GM12878 (cell line): ENCODE measurements around the gene PASK. TPM values are rescaled to one million over a fixed set of nuclear protein-coding genes. Genes with fewer than 3 reads are reported as not detected.

ENCODE experiments used
- CBFB ChIP-seq: IDR thresholded peaks from 2 replicates; pipeline ENCODE4 v1.6.1; 2016; ENCODE audit warnings: antibody characterized with exemption, low read depth
- CBX3 ChIP-seq: fragments of 200-600 bp; sonication (generic); IDR thresholded peaks from 2 replicates; pipeline ENCODE4 v1.6.1; 2016; ENCODE audit warnings: low read depth, borderline replicate concordance
- CBX5 ChIP-seq: sonication (generic); IDR thresholded peaks from 2 replicates; pipeline ENCODE4 v1.6.1; 2016; ENCODE audit warnings: low read depth, moderate library complexity, mild to moderate bottlenecking, inconsistent platforms
- CHD2 ChIP-seq: IDR thresholded peaks from 2 replicates; pipeline ENCODE4 v1.6.1; 2011; ENCODE audit warnings: low read depth, low read length, improper control_type of control experiment, borderline replicate concordance
- CREB1 ChIP-seq: IDR thresholded peaks from 2 replicates; pipeline ENCODE4 v1.6.1; 2012; ENCODE audit warnings: low read depth, mild to moderate bottlenecking, inconsistent platforms
- CREM ChIP-seq: IDR thresholded peaks from 2 replicates; pipeline ENCODE4 v1.6.1; 2014; ENCODE audit warnings: antibody characterized with exemption, low read depth
- DPF2 ChIP-seq: fragments of 450-650 bp; IDR thresholded peaks from 2 replicates; pipeline ENCODE4 v1.6.1; 2017; ENCODE audit warnings: mild to moderate bottlenecking
- EGR1 ChIP-seq, 2 experiments: IDR thresholded peaks; 1 replicate in 1 of 2; 2 replicates in 1 of 2; pipeline ENCODE4 v1.6.1; 2011 to 2012; ENCODE audit warnings: low read depth in 2 of 2, low read length in 2 of 2, borderline replicate concordance in 1 of 2, mild to moderate bottlenecking in 1 of 2, moderate library complexity in 1 of 2
- EP300 ChIP-seq, 2 experiments: fragments of 150-350 bp in 1 of 2; IDR thresholded peaks; 2 replicates each; pipeline ENCODE4 v1.6.1; 2011 to 2012; ENCODE audit warnings: low read depth in 2 of 2, low read length in 2 of 2, borderline replicate concordance in 1 of 2, improper control_type of control experiment in 1 of 2, inconsistent platforms in 1 of 2; ENCODE audit not compliant: control insufficient read depth in 1 of 2
- ESRRA ChIP-seq: IDR thresholded peaks from 2 replicates; pipeline ENCODE4 v1.6.1; 2012; ENCODE audit warnings: mild to moderate bottlenecking, low read length, improper control_type of control experiment
- EZH2 ChIP-seq: IDR thresholded peaks from 2 replicates; pipeline ENCODE4 v1.6.1; 2012; ENCODE audit warnings: low read depth, mild to moderate bottlenecking, control low read depth, inconsistent platforms, low read length, borderline replicate concordance; ENCODE audit not compliant: control insufficient read depth
- FOXM1 ChIP-seq: IDR thresholded peaks from 2 replicates; pipeline ENCODE4 v1.6.1; 2012; ENCODE audit warnings: low read depth, mild to moderate bottlenecking, inconsistent platforms, low read length, moderate library complexity
- PBX3 ChIP-seq: IDR thresholded peaks from 2 replicates; pipeline ENCODE4 v1.6.1; 2011; ENCODE audit warnings: mild to moderate bottlenecking, low read depth, low read length, moderate library complexity; ENCODE audit not compliant: insufficient replicate concordance
- POLR2AphosphoS2 ChIP-seq: IDR thresholded peaks from 2 replicates; pipeline ENCODE4 v1.6.1; 2011; ENCODE audit warnings: low read depth, mild to moderate bottlenecking, low read length, improper control_type of control experiment, moderate library complexity
- RAD51 ChIP-seq: fragments of 450-650 bp; IDR thresholded peaks from 2 replicates; pipeline ENCODE4 v1.6.1; 2016; ENCODE audit warnings: moderate library complexity, mild to moderate bottlenecking, inconsistent platforms
- RCOR1 ChIP-seq: conservative IDR thresholded peaks from 2 replicates; pipeline ENCODE4 v1.6.1; 2012; ENCODE audit warnings: low read depth, low read length, improper control_type of control experiment
- REST ChIP-seq: IDR thresholded peaks from 2 replicates; pipeline ENCODE4 v1.6.1; 2012; ENCODE audit warnings: mild to moderate bottlenecking, low read depth, low read length
- SP1 ChIP-seq: IDR thresholded peaks from one replicate; pipeline ENCODE4 v1.6.1; 2011; ENCODE audit warnings: low read depth, low read length
- SPI1 ChIP-seq: IDR thresholded peaks from 2 replicates; pipeline ENCODE4 v1.6.1; 2011; ENCODE audit warnings: low read depth, mild to moderate bottlenecking, low read length, moderate library complexity, borderline replicate concordance; ENCODE audit not compliant: insufficient read depth
- YBX1 ChIP-seq: fragments of 450-650 bp; IDR thresholded peaks from 2 replicates; pipeline ENCODE4 v1.6.1; 2016; ENCODE audit warnings: antibody characterized with exemption
- ZNF384 ChIP-seq: IDR thresholded peaks from 2 replicates; pipeline ENCODE4 v1.6.1; 2012; ENCODE audit warnings: low read depth, mild to moderate bottlenecking, low read length, improper control_type of control experiment, borderline replicate concordance
- polyA plus RNA-seq, 11 experiments: library from polyadenylated mRNA; depleted of rRNA in 4 of 11; unstranded in 6 of 11; stranded (reverse) in 5 of 11; fragments of >200 nt; fragmentation: Nextera tagmentation in 4 of 11; fragmentation: Illumina TruSeq in 1 of 11; extraction: Ambion mirVana in 4 of 11; extraction: Trizol in 1 of 11; gene quantifications; 1 replicate in 1 of 11; 2 replicates in 10 of 11; pipeline versions ENCODE4 v1.2.1 to v1.2.3, GENCODE V29; 2011 to 2016; ENCODE audit warnings: inconsistent platforms in 2 of 11, missing spikeins in 2 of 11, low read depth in 1 of 11
- total RNA-seq, 4 experiments: library from RNA; depleted of rRNA in 3 of 4; stranded (reverse); fragments of >200 nt in 3 of 4; fragmentation: Illumina TruSeq in 1 of 4; extraction: Trizol in 1 of 4; gene quantifications; 2 replicates each; pipeline versions ENCODE4 v1.2.1 to v1.2.3, GENCODE V29; 2013 to 2021
- TF ChIP-seq, protein P1 (sequence below): IDR thresholded peaks from 2 replicates; pipeline ENCODE4 v1.6.1; 2012; ENCODE audit warnings: low read depth, low read length, improper control_type of control experiment
- TF ChIP-seq, protein P2 (sequence below): fragments of 450-650 bp; IDR thresholded peaks from 2 replicates; pipeline ENCODE4 v1.6.1; 2017; ENCODE audit warnings: low read depth, mild to moderate bottlenecking, moderate library complexity

Gene PASK
- total and polyA plus RNA-seq, 10 of the 15 experiments (the other 5 are each of a cell fraction or from before 2014, with no cell fraction given), result 9.6 to 62.2 (median 28.5) TPM

DNA sequence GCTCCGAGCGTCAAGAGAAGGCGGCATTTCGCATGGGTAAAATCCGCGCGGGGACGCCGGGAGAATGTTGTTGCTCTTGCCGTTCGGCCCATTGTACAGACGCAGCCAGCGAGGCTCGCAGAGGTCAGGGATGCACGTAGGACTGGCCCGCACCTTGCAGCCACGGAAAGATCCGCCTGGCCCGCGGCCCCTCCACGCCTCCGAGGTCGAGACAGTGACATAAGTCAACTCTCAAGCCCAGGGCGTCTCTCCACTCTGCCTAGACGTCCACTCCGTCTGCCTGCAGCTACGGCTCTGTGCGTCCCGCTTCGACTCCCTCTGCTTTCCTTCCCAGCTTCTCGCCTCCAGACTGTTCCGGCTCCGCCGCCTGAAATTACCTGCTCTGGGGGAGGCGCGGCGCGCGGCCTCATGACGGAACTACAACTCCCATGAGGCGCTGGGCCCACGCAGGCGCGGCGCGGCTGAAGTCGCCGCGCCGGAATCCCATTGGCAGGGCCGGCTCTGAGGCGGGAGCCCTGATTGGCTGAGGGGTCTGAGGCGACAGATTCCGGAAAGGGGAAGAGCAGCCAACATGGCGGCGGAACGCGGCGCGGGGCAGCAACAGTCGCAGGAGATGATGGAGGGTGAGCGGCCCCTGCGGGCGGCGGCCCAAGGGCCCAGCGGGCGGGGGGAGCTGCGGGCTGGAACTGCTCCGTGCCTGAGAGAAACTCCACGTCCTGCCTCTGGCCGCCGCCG is 820 bp upstream of the PASK start, which contains the start of gene PPP1R7 (continued):
- TF ChIP-seq, protein P1, sequence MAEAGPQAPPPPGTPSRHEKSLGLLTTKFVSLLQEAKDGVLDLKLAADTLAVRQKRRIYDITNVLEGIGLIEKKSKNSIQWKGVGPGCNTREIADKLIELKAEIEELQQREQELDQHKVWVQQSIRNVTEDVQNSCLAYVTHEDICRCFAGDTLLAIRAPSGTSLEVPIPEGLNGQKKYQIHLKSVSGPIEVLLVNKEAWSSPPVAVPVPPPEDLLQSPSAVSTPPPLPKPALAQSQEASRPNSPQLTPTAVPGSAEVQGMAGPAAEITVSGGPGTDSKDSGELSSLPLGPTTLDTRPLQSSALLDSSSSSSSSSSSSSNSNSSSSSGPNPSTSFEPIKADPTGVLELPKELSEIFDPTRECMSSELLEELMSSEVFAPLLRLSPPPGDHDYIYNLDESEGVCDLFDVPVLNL, result peak; percentile 73
- TF ChIP-seq SPI1, result peak; percentile 81
- no peak for TF ChIP-seq CBFB
- peak; percentile 58; the same call in 1 of the 2 replicates for TF ChIP-seq POLR2AphosphoS2
- no peak for TF ChIP-seq RAD51
- TF ChIP-seq, protein P2, sequence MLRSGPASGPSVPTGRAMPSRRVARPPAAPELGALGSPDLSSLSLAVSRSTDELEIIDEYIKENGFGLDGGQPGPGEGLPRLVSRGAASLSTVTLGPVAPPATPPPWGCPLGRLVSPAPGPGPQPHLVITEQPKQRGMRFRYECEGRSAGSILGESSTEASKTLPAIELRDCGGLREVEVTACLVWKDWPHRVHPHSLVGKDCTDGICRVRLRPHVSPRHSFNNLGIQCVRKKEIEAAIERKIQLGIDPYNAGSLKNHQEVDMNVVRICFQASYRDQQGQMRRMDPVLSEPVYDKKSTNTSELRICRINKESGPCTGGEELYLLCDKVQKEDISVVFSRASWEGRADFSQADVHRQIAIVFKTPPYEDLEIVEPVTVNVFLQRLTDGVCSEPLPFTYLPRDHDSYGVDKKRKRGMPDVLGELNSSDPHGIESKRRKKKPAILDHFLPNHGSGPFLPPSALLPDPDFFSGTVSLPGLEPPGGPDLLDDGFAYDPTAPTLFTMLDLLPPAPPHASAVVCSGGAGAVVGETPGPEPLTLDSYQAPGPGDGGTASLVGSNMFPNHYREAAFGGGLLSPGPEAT, result peak; percentile 63
- no peak for TF ChIP-seq ZNF384
- TF ChIP-seq FOXM1, result no peak
- peak; percentile 89 for TF ChIP-seq SP1
- TF ChIP-seq EGR1 (IDR thresholded peaks at IDR 0.05; ENCODE audit: borderline replicate concordance in 1 of 2, low read depth in 2 of 2, low read length in 2 of 2), result 0 out of 3 replicates have a peak, but pooled peaks of 1 of the 2 experiments have one; percentile 11
- no peak for TF ChIP-seq CBX3
- no peak for TF ChIP-seq EZH2
- TF ChIP-seq CREM, result peak; percentile 69; the same call in 1 of the 2 replicates
- peak; percentile 73; the same call in 1 of the 2 replicates for TF ChIP-seq CHD2
- no peak for TF ChIP-seq YBX1
- TF ChIP-seq CREB1, result peak; percentile 76
- peak; percentile 56 for TF ChIP-seq DPF2
- TF ChIP-seq EP300 (IDR thresholded peaks at IDR 0.05; ENCODE audit: borderline replicate concordance in 1 of 2, control insufficient read depth in 1 of 2, low read depth in 2 of 2, low read length in 2 of 2), result no peak
- TF ChIP-seq ESRRA, result no peak
- TF ChIP-seq REST, result no peak
- no peak for TF ChIP-seq PBX3
- no peak for TF ChIP-seq RCOR1
- no peak for TF ChIP-seq CBX5
